SIG-M5 treated with dmso at 0.1 percent for 504 hours (cell line): ENCODE results near the gene BICRAL.
"Not testable (repeated sequence)": the region's sequence is repeated elsewhere in the genome, so short reads cannot be mapped to it uniquely, and the experiment has no call there.

Experiments
- DNase-seq: peaks from one replicate; lab custom pipeline; 2025; ENCODE audit not compliant: unreplicated experiment; lab: John Stamatoyannopoulos, UW

The BICRAL gene

DNA sequence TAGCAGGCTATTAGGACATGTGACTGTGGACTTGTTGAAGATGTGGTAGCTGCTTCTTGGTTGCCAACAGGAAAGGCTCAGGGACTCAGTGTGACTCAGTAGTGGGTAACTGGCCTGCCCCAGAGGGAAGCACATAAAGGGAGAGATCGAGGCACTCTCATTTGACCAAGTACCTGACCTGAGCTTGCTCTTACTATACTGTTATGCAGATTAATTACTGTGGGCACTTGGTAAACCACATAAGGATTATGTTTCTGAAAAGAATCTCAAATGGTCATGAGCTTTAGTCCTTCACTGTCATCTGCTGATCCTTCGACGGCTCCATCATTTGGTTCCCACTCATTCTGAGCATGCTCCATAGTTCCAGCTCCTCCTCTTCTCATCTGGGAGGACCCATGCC is 49.4 kb downstream of the BICRAL start:
- DNase-seq, result no peak

- DNase-seq, result no peak
Observed at GRCh38 chr6:42834056-42834455, 52.2 kb downstream of the BICRAL start.

DNA sequence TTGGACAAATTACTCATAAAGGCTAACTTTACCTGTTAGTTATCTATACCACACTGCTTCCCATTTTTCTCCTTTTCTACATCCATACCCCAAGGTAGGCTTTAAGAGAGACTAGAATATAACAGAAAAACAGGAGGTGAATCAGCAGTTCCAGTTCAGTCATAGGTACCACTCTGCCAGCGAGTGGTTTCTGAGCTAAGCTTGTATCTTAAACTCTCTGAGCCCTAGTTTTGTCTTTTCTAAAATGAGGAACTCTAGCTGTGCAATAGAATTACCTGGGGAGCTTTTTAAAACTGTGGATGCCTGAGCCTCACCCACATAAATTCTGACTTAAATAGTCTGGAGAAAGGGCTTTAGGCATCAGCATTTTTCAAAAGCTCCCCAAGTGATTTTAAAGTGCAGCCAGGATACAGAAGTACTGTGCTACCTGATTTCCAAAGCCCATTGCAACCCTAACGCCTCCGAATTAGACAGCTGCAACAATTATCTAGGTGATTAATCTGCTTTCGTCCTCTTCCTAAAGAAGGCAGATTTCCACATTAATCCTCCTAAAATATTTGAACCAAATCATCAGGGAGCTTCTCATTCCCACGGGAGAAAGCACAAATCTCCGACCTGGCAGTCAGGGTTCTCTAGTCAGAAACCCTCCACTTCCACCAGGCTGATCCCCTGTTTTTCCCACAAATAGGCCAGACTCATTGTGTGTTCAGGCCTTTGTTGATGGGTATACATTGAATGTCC is 60.2 kb downstream of the BICRAL start:
- DNase-seq, result no peak

DNA sequence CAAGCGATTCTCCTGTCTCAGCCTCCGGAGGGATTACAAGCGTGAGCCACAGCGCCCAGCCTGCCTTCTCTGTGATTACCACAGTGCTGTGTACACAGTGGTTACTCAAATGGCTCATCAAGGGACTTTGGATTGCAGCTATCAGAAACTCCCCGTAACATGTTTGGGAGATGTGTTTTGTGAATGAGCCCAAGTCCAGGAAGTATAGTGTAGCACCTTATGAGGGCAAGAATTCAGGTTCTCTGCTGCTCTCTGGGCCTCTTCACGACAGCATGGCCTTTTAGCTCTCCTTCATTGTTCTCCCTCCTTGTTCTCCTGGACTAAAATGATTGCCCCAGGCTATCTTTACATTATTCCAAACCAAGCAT is 63.5 kb downstream of the BICRAL start:
- DNase-seq, result no peak

DNA sequence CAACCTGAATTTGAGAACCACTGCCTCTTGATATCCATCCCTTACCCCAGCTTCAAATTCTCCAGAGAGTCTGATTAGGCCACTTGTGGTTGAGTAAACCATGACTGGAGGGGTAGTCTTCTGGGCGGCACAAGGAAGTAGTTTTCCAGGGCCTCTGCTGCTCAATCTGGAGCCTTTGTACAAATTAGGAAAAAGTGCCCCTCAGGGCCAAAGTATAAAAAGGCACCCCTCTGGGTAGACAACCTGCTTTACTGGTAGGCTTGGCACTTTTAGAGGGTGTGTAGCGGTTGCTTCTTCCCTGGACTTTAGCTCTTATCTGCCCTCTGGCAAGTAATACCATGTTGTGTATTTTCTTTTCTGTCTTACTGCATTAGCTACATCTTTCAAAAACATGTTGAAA is 64.7 kb downstream of the BICRAL start:
- no peak for DNase-seq

GRCh38 chr6:42848700-42849099 is 66.8 kb downstream of the BICRAL start:
- no peak for DNase-seq

GRCh38 chr6:42851599-42851998 is 69.7 kb downstream of the BICRAL start:
- no peak for DNase-seq

GRCh38 chr6:42860036-42860435 is 78.2 kb downstream of the BICRAL start:
- no peak for DNase-seq

DNA sequence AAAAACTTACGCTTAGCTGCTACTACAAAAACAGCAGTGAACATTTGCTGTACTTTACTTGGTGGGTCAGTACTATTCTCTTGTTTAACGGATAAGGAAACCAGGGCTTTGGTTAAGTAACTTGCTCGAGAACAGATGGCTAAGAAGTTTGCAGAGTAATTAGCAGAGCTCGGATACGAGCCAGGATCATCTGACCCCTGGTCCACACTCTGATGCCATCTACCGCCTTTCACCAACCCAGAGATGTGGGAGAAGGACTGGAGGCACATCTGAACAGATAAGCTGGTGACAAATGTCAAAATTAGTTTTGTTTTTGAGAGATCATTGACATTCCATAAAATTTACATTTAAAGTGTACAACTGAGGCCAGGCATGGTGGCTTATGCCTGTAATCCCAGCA is 78.6 kb downstream of the BICRAL start:
- DNase-seq, result no peak

DNA sequence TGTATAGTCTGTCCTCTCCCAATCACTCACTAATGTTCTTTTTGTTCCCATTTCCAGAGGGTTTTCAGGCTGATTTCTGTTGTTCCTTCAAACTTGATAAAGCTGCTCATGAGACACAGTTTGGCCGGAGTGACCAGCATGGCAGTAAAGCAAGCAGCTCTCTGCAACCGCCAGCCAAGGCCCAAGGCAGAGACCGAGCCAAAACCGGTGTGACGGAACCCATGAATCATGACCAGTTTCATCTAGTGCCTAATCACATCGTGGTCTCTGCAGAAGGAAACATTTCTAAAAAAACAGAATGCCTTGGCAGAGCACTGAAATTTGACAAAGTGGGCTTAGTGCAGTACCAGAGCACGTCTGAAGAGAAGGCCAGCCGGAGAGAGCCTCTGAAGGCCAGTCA is 82.8 kb downstream of the BICRAL start:
- DNase-seq, result no peak

DNA sequence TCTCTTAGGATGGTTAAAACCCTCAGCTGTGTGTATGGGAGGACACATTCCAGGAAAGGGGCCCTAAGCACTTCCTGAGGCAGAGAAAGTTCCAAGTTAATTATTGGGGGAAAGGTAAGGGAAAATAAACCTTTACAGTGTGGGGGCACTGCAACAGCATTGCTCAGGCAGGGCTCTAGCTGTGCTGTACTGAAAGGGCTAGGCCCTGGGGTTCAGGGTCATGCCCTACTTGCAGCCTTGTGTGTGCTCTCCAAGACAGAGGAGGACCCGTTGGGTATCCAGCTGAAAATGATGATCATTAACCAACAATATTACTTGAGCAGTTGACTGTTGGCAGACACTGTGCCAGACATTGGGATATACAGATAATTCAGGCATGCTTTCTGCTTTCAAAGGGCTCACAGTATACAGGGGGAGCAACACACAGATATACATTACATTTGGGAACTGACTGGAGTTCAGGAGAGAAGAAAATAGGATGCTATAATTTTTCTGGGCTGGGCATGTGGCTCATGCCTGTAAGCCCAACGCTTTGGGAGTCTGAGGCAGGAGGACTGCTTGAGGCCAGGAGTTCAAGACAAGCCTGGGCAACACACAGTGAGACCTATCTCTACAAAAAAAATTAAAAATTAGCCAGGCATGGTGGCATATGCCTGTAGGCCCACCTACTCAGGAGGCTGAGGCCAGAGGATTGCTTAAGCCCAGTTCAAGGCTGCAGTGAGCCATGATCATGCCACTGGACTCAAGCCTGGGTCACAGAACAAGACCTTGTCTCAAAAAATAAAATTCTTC is 88.5 kb downstream of the BICRAL start:
- DNase-seq, result no peak

DNA sequence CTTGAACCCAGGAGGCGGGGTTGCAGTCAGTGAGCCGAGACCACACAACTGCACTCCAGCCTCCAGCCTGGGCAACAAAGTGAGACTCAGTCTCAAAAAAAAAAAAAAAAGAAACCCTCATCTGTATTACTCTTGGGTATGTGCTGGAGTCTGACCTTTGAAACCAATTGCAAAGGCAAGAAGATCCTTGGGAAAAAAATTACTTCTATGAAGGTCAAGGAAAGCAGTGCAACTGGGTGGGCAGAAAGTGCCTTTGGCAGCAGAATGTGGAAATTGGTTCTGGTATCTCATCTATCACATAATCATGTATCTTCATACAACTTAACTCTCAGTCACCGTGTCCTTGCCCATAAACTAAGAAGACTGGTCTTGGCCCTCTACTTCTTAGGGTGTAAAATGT is 89.9 kb downstream of the BICRAL start:
- DNase-seq, result no peak

GRCh38 chr6:42873313-42873712 is 91.5 kb downstream of the BICRAL start:
- DNase-seq, result no peak

DNA sequence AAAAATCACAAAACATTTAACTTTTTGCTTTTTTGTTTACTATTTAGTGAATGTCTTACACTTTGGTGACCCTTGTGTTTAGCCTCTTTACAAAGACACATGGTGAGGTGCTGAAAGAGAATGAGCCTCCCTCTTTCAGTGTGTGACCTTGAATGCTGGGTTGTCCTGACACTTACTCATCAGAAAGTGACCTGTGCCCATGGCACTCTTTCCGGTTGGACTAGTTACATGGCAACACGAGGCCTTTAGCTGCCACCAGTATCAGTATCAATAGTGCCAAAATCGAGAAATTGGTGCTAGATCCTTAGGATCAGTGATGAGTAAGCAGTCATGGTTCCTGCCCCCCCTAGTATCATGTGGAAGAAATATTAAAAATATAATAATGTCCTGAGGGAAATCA is 95.8 kb downstream of the BICRAL start:
- DNase-seq, result no peak

DNA sequence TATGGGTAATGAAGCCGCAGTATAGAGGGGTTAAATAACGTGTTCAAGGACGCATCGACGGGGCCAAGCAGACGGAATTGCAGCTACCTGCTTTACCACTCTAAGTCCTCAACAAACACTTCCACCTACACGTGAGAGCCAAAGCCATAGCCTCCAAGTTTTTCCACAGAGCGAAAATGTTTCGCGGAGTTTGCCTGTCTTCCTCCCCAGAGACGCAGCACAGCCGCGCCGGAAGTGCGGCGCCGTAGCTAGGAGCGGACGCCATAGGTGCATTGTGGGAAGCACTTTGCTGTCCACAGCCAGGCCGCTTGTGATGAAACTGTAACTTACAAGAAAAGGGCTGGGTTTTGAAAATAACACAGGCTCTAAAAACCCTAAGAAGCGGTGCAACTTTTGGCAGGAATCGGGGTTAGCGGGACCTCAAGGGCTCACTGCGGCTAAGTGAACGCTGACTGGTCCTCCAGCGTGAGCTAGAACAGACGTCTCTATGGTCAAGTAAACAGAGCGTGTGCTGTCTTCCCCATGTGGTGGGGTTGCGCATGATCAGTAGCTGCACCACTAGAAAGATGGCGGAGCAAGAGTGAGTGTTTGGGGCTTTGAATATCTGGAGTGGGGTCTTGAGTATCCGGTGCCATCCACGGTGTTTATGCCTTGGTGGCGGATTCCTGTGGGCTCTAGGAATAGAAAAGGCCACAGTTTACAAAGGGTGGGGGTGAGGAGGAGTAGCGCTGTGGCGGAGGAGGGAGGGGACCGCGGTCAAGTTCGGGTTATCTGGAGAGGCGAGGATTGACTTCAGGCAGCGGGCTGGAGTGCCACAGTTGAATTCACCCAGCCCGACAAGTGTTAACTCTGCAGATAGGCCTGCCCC is 97.8 kb downstream of the BICRAL start, which contains the start of gene RPL7L1:
Gene RPL7L1, plus strand, starts transcription at position 245 of the 868 bp plus-strand sequence. Its CDS starts 295 bp downstream, at position 540.
- DNase-seq, result peak; percentile 85

GRCh38 chr6:42880240-42880817 is 98.5 kb downstream of the BICRAL start:
- DNase-seq, result not testable (repeated sequence)

GRCh38 chr6:42880871-42881270 is 99.0 kb downstream of the BICRAL start:
- not testable (repeated sequence) for DNase-seq

- no peak for DNase-seq
Observed at GRCh38 chr6:42885702-42886101, 103.8 kb downstream of the BICRAL start.

DNA sequence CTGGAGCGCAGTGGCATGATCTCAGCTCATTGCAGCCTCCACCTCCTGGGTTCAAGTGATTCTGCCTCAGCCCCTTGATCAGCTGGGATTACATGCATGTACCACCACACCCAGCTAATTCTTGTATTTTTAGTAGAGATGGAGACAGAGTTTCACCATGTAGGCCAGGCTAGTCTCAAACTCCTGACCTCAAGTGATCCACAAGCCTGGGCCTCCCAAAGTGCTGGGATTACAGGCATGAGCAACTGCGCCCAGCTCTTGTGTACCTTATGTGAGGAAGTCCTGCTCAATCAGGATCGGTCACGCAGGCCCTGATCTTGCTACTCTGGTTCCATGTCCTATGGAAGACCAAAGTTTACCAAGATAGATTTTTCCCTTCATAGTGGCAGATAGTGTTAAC is 106.3 kb downstream of the BICRAL start:
- DNase-seq, result not testable (repeated sequence)

GRCh38 chr6:42889815-42890214 is 108.0 kb downstream of the BICRAL start:
- DNase-seq, result no peak
